GM12878 (cell line): ENCODE measurements around the gene CLIP2. TPM values are rescaled to one million over a fixed set of nuclear protein-coding genes. Genes with fewer than 3 reads are reported as not detected.

Experiments
- ATAC-seq: fragments of 200-7000 bp; cut with Tn5 transposase; 3 replicates; pipeline ENCODE4 v1.9.1; 2020; ENCODE audit warnings: mild to moderate bottlenecking, moderate library complexity
- BruUV-seq: library from RNA; stranded (reverse); fragments of 400-500 nt; replicated peaks from 2 replicates; lab custom pipeline; 2021; lab: Mats Ljungman, UMichigan
- CTCF ChIA-PET: fragments of 300-600 bp; sonication (Branson Sonifier 250); formaldehyde crosslinking; extraction: SDS; loops from one replicate; lab custom pipeline; 2021; ENCODE audit warnings: inconsistent platforms; lab: Yijun Ruan, JAX
- POLR2A ChIA-PET: fragments of 350-600 bp; formaldehyde crosslinking; extraction: SDS; loops from one replicate; lab custom pipeline; 2021; ENCODE audit warnings: inconsistent platforms; lab: Charles Lee
- RAD21 ChIA-PET: fragments of 300-600 bp; sonication (Branson Sonifier 250); formaldehyde crosslinking; loops from one replicate; lab custom pipeline; 2023; ENCODE audit warnings: antibody characterized with exemption; ENCODE audit not compliant: unreplicated experiment; lab: Charles Lee
- SMC1A ChIA-PET: fragments of 300-600 bp; sonication (Branson Sonifier 250); formaldehyde crosslinking; loops from one replicate; lab custom pipeline; 2023; ENCODE audit not compliant: unreplicated experiment, uncharacterized antibody; lab: Charles Lee
- DNase-seq: peaks from one replicate; pipeline ENCODE4 v3.0.0-alpha.2; 2011; ENCODE audit warnings: low read depth, low spot score
- FAIRE-seq: peaks from 3 replicates; lab custom pipeline; 2011; peaks lifted over from hg19 to GRCh38; lab: Jason Lieb, UNC
- H2AFZ ChIP-seq: 2 replicates; pipeline ENCODE4 v1.6.0; 2011; ENCODE audit warnings: low read depth, low read length, control low read depth; ENCODE audit not compliant: control insufficient read depth
- H3K27ac ChIP-seq: 2 replicates; pipeline ENCODE4 v1.5.1; 2011; ENCODE audit warnings: control low read depth; ENCODE audit not compliant: control insufficient read depth, insufficient read depth
- H3K27me3 ChIP-seq, 2 experiments: replicated peaks in 1 of 2; 2 replicates each; pipeline versions ENCODE4 v1.6.0 to v1.6.1; 2011; ENCODE audit warnings: low read length in 1 of 2; ENCODE audit not compliant: control insufficient read depth in 2 of 2, insufficient read depth in 2 of 2
- H3K36me3 ChIP-seq, 2 experiments: 2 replicates each; pipeline ENCODE4 v1.5.1; 2011; ENCODE audit warnings: low read length in 1 of 2; ENCODE audit not compliant: control insufficient read depth in 2 of 2, insufficient read depth in 2 of 2
- H3K4me1 ChIP-seq: 2 replicates; pipeline ENCODE4 v1.6.1; 2011; ENCODE audit warnings: mild to moderate bottlenecking, low read length, moderate library complexity, mixed read lengths; ENCODE audit not compliant: control insufficient read depth, insufficient read depth
- H3K4me2 ChIP-seq: 2 replicates; pipeline ENCODE4 v1.6.0; 2011; ENCODE audit warnings: control low read depth; ENCODE audit not compliant: control insufficient read depth, insufficient read depth
- H3K4me3 ChIP-seq: fragments of 200-600 bp; sonication (generic); 2 replicates; pipeline ENCODE4 v1.5.1; 2016
- H3K79me2 ChIP-seq: 2 replicates; pipeline ENCODE4 v1.6.0; 2011; ENCODE audit warnings: low read length; ENCODE audit not compliant: control insufficient read depth, insufficient read depth
- H3K9ac ChIP-seq: 2 replicates; pipeline ENCODE4 v1.8.0; 2011; ENCODE audit warnings: low read length, control low read depth, mixed read lengths; ENCODE audit not compliant: control insufficient read depth, insufficient read depth
- H3K9me3 ChIP-seq: replicated peaks from 3 replicates; pipeline ENCODE4 v1.5.1; 2011; ENCODE audit warnings: mild to moderate bottlenecking, low read length; ENCODE audit not compliant: control insufficient read depth, insufficient read depth
- H4K20me1 ChIP-seq: 2 replicates; pipeline ENCODE4 v1.6.0; 2011; ENCODE audit not compliant: control insufficient read depth, insufficient read depth
- HCFC1 ChIP-seq: fragments of 150-350 bp; IDR thresholded peaks from 2 replicates; pipeline ENCODE4 v1.6.1; 2014; ENCODE audit warnings: low read length
- NR2C2 ChIP-seq: IDR thresholded peaks from 2 replicates; pipeline ENCODE4 v1.6.1; 2011; ENCODE audit warnings: borderline replicate concordance, low read depth; ENCODE audit not compliant: control insufficient read depth, insufficient read length
- ZNF592 ChIP-seq: fragments of 450-650 bp; IDR thresholded peaks from 2 replicates; pipeline ENCODE4 v1.6.1; 2017; ENCODE audit warnings: mild to moderate bottlenecking, moderate library complexity
- WGBS: methylation state at CpG from one replicate; pipeline ENCODE4 v1.1.6; 2016; ENCODE audit warnings: low lambda C conversion rate; ENCODE audit not compliant: insufficient replicate concordance, insufficient coverage; ENCODE audit errors: missing lambda C conversion rate; 5-methylcytosine and 5-hydroxymethylcytosine counted together
- in situ Hi-C: fragments of 300-500 bp; cut with MboI; formaldehyde crosslinking; loops from 9 replicates; pipeline ENCODE4 v1.14.3; 2018; ENCODE audit warnings: mixed read lengths
- intact Hi-C: fragments of 100-400 bp; cut with micrococcal nuclease; formaldehyde crosslinking; loops from one replicate; pipeline ENCODE4 v1.14.2; 2022; ENCODE audit not compliant: unreplicated experiment
- polyA plus RNA-seq, 11 experiments: library from polyadenylated mRNA; depleted of rRNA in 4 of 11; unstranded in 6 of 11; stranded (reverse) in 5 of 11; fragments of >200 nt; fragmentation: Nextera tagmentation in 4 of 11; fragmentation: Illumina TruSeq in 1 of 11; extraction: Ambion mirVana in 4 of 11; extraction: Trizol in 1 of 11; gene quantifications; 1 replicate in 1 of 11; 2 replicates in 10 of 11; pipeline versions ENCODE4 v1.2.1 to v1.2.3, GENCODE V29; 2011 to 2016; ENCODE audit warnings: inconsistent platforms in 2 of 11, missing spikeins in 2 of 11, low read depth in 1 of 11
- total RNA-seq, 4 experiments: library from RNA; depleted of rRNA in 3 of 4; stranded (reverse); fragments of >200 nt in 3 of 4; fragmentation: Illumina TruSeq in 1 of 4; extraction: Trizol in 1 of 4; gene quantifications; 2 replicates each; pipeline versions ENCODE4 v1.2.1 to v1.2.3, GENCODE V29; 2013 to 2021

Gene CLIP2
- total and polyA plus RNA-seq, 10 of the 15 experiments (the other 5 are each of a cell fraction or from before 2014, with no cell fraction given): 0.26 to 56.3 (median 21.0) TPM

DNA sequence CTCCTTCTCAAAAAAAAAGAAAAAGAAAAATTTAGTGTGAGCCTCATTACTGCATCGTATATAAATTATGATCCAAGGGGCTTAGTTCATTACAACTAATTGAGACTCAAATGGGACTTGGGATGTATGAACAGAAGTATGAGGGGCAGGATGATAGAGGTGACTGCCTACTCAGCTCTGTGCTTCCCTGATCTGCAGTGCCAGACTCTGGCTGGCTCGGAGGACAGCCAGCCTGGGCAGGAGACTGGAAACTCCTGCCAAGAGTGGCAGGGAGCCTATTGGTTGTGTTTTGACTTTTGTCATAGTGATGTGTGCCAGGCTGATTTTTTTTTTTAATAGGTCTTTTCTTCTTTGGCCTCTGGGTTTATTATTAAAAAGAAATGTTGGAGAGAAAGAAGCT lies 90.7 kb downstream of the CLIP2 start:
- no peaks in the 10 kb centered on the region for H4K20me1 ChIP-seq
- H3K9ac ChIP-seq: no peak overlapping the region
- no peak for FAIRE-seq
- ChIA-PET CTCF (interaction anchor here (1.3 to 3.2 kb wide), 2 partner anchors 21 to 104 kb away, joined by 3 to 14 read pairs; no protein-coding TSS in a partner anchor), POLR2A (no interaction called here), SMC1A (no interaction called here), RAD21 (interaction anchor here (0.5 to 0.9 kb wide), 2 partner anchors 149 to 1053 kb away, joined by 3 read pairs; no protein-coding TSS in a partner anchor)
- BruUV-seq: no TSS peak
- in situ Hi-C loops: no loop called here
- H3K9me3 ChIP-seq: no peaks in the 10 kb centered on the region
- 100% methylated on average over 2 of the region's 2 CpGs for WGBS
- no peak overlapping the region for H2AFZ ChIP-seq
- DNase-seq: no peak
- intact Hi-C loops: no loop called here
- TF ChIP-seq ZNF592 (no peak), NR2C2 (no peak), HCFC1 (no peak)
- ATAC-seq: no peak
- H3K36me3 ChIP-seq: peaks cover 6 to 14% of the 10 kb centered on the region in 2 experiments; a peak in 3 of 4 replicates
- H3K4me2 ChIP-seq: no peak overlapping the region
- no peaks in the 10 kb centered on the region for H3K4me1 ChIP-seq
- H3K79me2 ChIP-seq: no peaks in the 10 kb centered on the region
- H3K27me3 ChIP-seq: no peaks in the 10 kb centered on the region
- no peak overlapping the region for H3K27ac ChIP-seq
- H3K4me3 ChIP-seq: no peak overlapping the region
